Lower lobe of right lung (tissue), 2 donors: ENCODE measurements around the gene FAM167B. TPM values are rescaled to one million over a fixed set of nuclear protein-coding genes. Genes with fewer than 3 reads are reported as not detected.

Experiments used
- ATAC-seq, 2 donors: fragments of 200-7000 bp; cut with Tn5 transposase; one replicate each; pipeline ENCODE4 v1.9.1; 2020 to 2022; ENCODE audit warnings: mild to moderate bottlenecking in 2 of 2, moderate library complexity in 2 of 2
- DNase-seq: peaks from one replicate; pipeline ENCODE4 v3.0.0-alpha.2; 2020
- H3K27ac ChIP-seq: fragments of 200-600 bp; one replicate; pipeline ENCODE4 v1.8.0; 2022
- H3K27me3 ChIP-seq: fragments of 200-600 bp; one replicate; pipeline ENCODE4 v1.8.0; 2022; ENCODE audit warnings: low read depth
- H3K36me3 ChIP-seq: fragments of 200-600 bp; one replicate; pipeline ENCODE4 v1.8.0; 2022; ENCODE audit warnings: mild to moderate bottlenecking
- H3K4me1 ChIP-seq: fragments of 200-600 bp; one replicate; pipeline ENCODE4 v1.8.0; 2022
- H3K4me3 ChIP-seq: fragments of 200-600 bp; one replicate; pipeline ENCODE4 v1.8.0; 2022; ENCODE audit warnings: mild to moderate bottlenecking
- H3K9me3 ChIP-seq: fragments of 200-600 bp; one replicate; pipeline ENCODE4 v1.8.0; 2022
- CTCF ChIP-seq: fragments of 200-600 bp; IDR thresholded peaks from one replicate; pipeline ENCODE4 v1.8.0; 2022; ENCODE audit warnings: antibody characterized with exemption, mild to moderate bottlenecking
- intact Hi-C: fragments of 100-400 bp; cut with DNase I; formaldehyde crosslinking; loops from one replicate; pipeline ENCODE4 v1.11.0; 2022
- total RNA-seq: library from RNA; stranded (reverse); fragmentation: NEBNext Ultra II Directional; extraction: Animal tissue kit (Norgen Biotek cat#: 25700); gene quantifications from one replicate; pipeline ENCODE4 v1.2.1, GENCODE V29; 2021
- donor health status: DM: no; HTN: yes; CAD: no; lungs with severe emphysema.

FAM167B gene
- total RNA-seq, 1 donor from 2014 or later: 21.9 TPM

GRCh38 chr1:32228771-32229170, 18.3 kb upstream of the FAM167B start:
- TF ChIP-seq CTCF: no peak
- Histone ChIP-seq H3K27ac (no peak overlapping the region), H3K36me3 (peaks cover 97% of the 10 kb centered on the region), H3K27me3 (no peaks in the 10 kb centered on the region), H3K4me1 (peaks cover 8% of the 10 kb centered on the region), H3K4me3 (no peak overlapping the region), H3K9me3 (no peaks in the 10 kb centered on the region)
- intact Hi-C loops: no loop called here
- ATAC-seq: no peak
- no peak for DNase-seq

DNA sequence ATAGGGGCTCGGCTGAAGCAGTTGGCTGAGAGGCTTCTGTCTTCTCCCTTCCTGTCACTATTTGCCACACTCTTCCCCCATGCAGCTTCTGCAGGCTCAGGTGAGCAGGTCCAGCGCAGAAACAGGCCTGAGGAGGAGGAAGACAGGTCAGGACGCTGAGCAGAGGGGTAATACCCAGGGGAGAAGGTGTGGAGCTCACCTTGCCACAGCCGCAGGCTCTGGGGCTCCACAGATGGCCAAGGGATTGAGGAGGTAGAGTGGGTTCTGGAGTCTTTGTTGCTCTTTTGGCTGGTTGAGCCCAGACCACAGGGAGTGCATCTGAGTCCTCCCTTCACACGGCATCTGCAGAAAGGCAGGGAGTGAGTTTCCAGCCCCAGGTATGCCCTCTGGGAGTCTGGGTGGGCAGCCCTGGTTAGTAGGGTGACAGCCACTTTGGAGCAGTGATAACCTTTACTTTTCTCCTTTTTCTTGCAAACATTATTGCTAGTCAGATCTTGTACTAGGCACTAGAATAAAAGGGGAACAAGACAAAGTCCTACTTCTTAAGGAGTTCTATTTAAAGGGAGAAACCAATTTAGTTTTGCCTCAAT, 15.1 kb upstream of the FAM167B start:
- no peak overlapping the region for H3K27ac ChIP-seq
- intact Hi-C loops: no loop called here
- no peak for DNase-seq
- H3K9me3 ChIP-seq: no peaks in the 10 kb centered on the region
- H3K4me3 ChIP-seq: no peak overlapping the region
- H3K4me1 ChIP-seq: no peaks in the 10 kb centered on the region
- no peak for ATAC-seq
- TF ChIP-seq CTCF: no peak
- H3K36me3 ChIP-seq: peaks cover 77% of the 10 kb centered on the region
- no peaks in the 10 kb centered on the region for H3K27me3 ChIP-seq

GRCh38 chr1:32232558-32233304, 14.3 kb upstream of the FAM167B start:
- TF ChIP-seq CTCF: no peak
- H3K27me3 ChIP-seq: no peaks in the 10 kb centered on the region
- intact Hi-C loops: no loop called here
- H3K4me3 ChIP-seq: no peak overlapping the region
- H3K4me1 ChIP-seq: no peaks in the 10 kb centered on the region
- ATAC-seq (no peak), DNase-seq (no peak)
- peaks cover 69% of the 10 kb centered on the region for H3K36me3 ChIP-seq
- H3K9me3 ChIP-seq: no peaks in the 10 kb centered on the region
- H3K27ac ChIP-seq: no peak overlapping the region

GRCh38 chr1:32234792-32235191, 12.2 kb upstream of the FAM167B start:
- no peak overlapping the region for H3K4me3 ChIP-seq
- H3K9me3 ChIP-seq: no peaks in the 10 kb centered on the region
- H3K27me3 ChIP-seq: no peaks in the 10 kb centered on the region
- intact Hi-C loops: no loop called here
- peaks cover 7% of the 10 kb centered on the region for H3K4me1 ChIP-seq
- no peak for TF ChIP-seq CTCF
- DNase-seq (no peak), ATAC-seq (no peak)
- peaks cover 49% of the 10 kb centered on the region for H3K36me3 ChIP-seq
- H3K27ac ChIP-seq: no peak overlapping the region

GRCh38 chr1:32239337-32239736, 7.7 kb upstream of the FAM167B start:
- TF ChIP-seq CTCF: no peak
- no peak for ATAC-seq

More at GRCh38 chr1:32239337-32239736, 7.7 kb upstream of the FAM167B start:
- Histone ChIP-seq H3K4me3 (peak overlapping the region; percentile 63), H3K9me3 (no peaks in the 10 kb centered on the region), H3K27me3 (no peaks in the 10 kb centered on the region), H3K4me1 (peaks cover 35% of the 10 kb centered on the region), H3K27ac (no peak overlapping the region), H3K36me3 (peaks cover 6% of the 10 kb centered on the region)
- DNase-seq: no peak
- intact Hi-C loops: no loop called here
